ENCODE results near the gene UBE2Q2.
A peak's percentile ranks its signal among the peaks of the same experiment; 100 is the strongest.
"Not testable (repeated sequence)": the region's sequence is repeated elsewhere in the genome, so short reads cannot be mapped to it uniquely, and the experiment has no call there.

The UBE2Q2 gene

GRCh38 chr15:75842722-75843677, at the start of gene UBE2Q2:
Gene UBE2Q2, plus strand, starts transcription at chr15:75843447. Its CDS starts 220 bp downstream, at chr15:75843667.
- peak within 1 kb of the TSS; percentile 97 for H3K4me3 Mint-ChIP-seq
- peaks cover 46% of the 10 kb centered on the region for H3K4me1 Mint-ChIP-seq
- H3K36me3 Mint-ChIP-seq, result peaks cover 2% of the 10 kb centered on the region
- H3K9me3 Mint-ChIP-seq, result no peaks in the 10 kb centered on the region
- H3K27ac Mint-ChIP-seq, result peak within 1 kb of the TSS; percentile 95
- H3K27me3 Mint-ChIP-seq, result no peaks in the 10 kb centered on the region

- no peak overlapping the region for H3K4me3 Mint-ChIP-seq
- no peaks in the 10 kb centered on the region for H3K36me3 Mint-ChIP-seq
- H3K4me1 Mint-ChIP-seq, result no peaks in the 10 kb centered on the region
- H3K27me3 Mint-ChIP-seq, result peaks cover 16% of the 10 kb centered on the region
- H3K27ac Mint-ChIP-seq, result no peak overlapping the region
- no peaks in the 10 kb centered on the region for H3K9me3 Mint-ChIP-seq
These were observed 46.9 kb upstream of the UBE2Q2 start for GRCh38 chr15:75796321-75796720.

- H3K27ac Mint-ChIP-seq, H3K4me3 Mint-ChIP-seq, H3K36me3 Mint-ChIP-seq, H3K4me1 Mint-ChIP-seq, H3K9me3 Mint-ChIP-seq: not testable (repeated sequence)
- H3K27me3 Mint-ChIP-seq, result peaks cover 20% of the 10 kb centered on the region
These were observed 46.1 kb upstream of the UBE2Q2 start for GRCh38 chr15:75797146-75797545.

DNA sequence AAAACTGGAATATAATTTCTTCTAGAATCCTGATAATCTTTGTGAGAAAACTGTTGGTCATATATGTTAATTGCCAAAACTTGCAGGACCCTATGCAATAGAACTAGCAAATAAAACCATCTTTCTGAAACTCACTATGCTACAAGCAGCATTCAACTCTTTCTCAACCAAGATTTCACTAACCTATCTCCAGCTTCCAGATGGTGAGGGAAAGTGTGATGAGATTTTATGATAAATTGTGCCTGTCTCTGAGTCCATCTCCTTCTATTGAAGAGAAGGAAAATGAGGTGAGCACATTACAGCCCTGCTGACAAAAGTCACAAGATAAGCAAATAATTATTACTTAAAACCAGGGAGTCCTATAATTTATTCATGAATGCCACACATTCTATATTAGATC, 44.1 kb upstream of the UBE2Q2 start:
- peaks cover 17% of the 10 kb centered on the region for H3K27me3 Mint-ChIP-seq
- no peaks in the 10 kb centered on the region for H3K9me3 Mint-ChIP-seq
- H3K4me1 Mint-ChIP-seq, result peaks cover 8% of the 10 kb centered on the region
- H3K36me3 Mint-ChIP-seq, result no peaks in the 10 kb centered on the region
- no peak overlapping the region for H3K4me3 Mint-ChIP-seq
- H3K27ac Mint-ChIP-seq, result no peak overlapping the region

DNA sequence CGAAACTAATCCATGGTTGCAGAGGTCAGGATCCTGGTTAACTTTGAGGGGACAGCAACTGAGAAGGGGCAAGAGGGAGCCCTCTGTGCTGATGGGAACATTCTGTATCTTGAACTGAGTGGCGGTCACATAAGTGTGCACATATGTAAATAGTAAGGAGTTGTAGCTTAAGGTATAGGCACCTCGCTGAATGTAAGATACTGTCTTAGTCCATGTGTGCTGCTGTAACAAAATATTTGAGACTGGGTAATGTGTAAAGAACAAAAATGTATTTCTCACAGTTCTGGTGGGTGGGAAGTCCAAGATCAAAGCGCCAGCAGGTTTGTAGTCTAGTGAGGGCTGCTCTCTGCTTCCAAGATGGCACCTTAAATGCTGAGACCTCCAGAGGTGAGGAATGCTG, 42.8 kb upstream of the UBE2Q2 start:
- H3K36me3 Mint-ChIP-seq, H3K4me3 Mint-ChIP-seq, H3K4me1 Mint-ChIP-seq, H3K27ac Mint-ChIP-seq, H3K9me3 Mint-ChIP-seq: not testable (repeated sequence)
- H3K27me3 Mint-ChIP-seq, result peaks cover 17% of the 10 kb centered on the region

- Mint-ChIP-seq H3K36me3 (no peaks in the 10 kb centered on the region), H3K4me3 (peak overlapping the region; percentile 54), H3K27ac (no peak overlapping the region), H3K9me3 (no peaks in the 10 kb centered on the region), H3K4me1 (peaks cover 8% of the 10 kb centered on the region), H3K27me3 (peaks cover 17% of the 10 kb centered on the region)
These were observed 41.2 kb upstream of the UBE2Q2 start for GRCh38 chr15:75801859-75802593.

DNA sequence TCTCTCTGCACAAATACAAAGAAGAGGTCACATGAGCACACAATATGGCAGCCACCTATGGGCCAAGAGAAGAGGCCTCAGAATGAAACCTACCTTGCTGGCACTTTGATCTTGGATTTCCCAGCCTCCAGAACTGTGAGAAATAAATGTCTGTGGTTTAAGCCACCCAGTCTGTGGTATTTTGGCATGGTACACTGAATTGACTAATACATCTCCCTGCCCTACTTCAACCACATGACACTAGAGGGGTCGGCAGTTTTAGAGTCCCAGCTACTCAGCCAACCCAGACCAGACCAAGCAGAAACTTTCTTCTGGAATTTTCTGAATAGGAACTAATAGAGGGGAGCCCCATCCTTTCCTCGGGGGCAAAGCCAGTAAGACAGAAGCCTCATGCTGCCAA, 35.8 kb upstream of the UBE2Q2 start:
- not testable (repeated sequence) for H3K9me3 Mint-ChIP-seq, H3K27ac Mint-ChIP-seq, H3K4me3 Mint-ChIP-seq, H3K27me3 Mint-ChIP-seq, H3K36me3 Mint-ChIP-seq, H3K4me1 Mint-ChIP-seq

DNA sequence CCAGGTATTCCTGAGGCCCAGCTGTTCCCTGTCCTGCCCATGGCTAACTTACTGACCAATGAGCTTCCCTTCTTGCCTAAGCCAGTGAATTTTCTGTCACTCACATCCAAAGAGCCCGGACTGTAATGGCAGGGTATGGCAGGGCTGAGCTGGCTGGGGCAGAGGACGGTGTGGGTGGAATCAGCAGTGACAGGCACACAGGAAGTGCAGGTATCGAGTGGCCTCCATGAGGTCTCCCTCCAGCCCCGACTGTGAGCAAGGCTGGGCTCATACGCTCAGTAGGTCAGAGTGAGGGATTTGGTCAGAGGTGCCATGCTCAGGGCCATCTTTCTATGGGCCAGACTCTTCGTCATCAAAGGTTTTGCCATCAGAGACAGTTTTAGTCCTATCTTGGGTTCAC, 35.2 kb upstream of the UBE2Q2 start:
- H3K27me3 Mint-ChIP-seq, H3K36me3 Mint-ChIP-seq, H3K4me3 Mint-ChIP-seq, H3K27ac Mint-ChIP-seq, H3K4me1 Mint-ChIP-seq, H3K9me3 Mint-ChIP-seq: not testable (repeated sequence)

GRCh38 chr15:75808563-75808962, 34.7 kb upstream of the UBE2Q2 start:
- Mint-ChIP-seq H3K4me1 (no peaks in the 10 kb centered on the region), H3K9me3 (no peaks in the 10 kb centered on the region), H3K27me3 (no peaks in the 10 kb centered on the region), H3K4me3 (no peak overlapping the region), H3K27ac (no peak overlapping the region), H3K36me3 (no peaks in the 10 kb centered on the region)

DNA sequence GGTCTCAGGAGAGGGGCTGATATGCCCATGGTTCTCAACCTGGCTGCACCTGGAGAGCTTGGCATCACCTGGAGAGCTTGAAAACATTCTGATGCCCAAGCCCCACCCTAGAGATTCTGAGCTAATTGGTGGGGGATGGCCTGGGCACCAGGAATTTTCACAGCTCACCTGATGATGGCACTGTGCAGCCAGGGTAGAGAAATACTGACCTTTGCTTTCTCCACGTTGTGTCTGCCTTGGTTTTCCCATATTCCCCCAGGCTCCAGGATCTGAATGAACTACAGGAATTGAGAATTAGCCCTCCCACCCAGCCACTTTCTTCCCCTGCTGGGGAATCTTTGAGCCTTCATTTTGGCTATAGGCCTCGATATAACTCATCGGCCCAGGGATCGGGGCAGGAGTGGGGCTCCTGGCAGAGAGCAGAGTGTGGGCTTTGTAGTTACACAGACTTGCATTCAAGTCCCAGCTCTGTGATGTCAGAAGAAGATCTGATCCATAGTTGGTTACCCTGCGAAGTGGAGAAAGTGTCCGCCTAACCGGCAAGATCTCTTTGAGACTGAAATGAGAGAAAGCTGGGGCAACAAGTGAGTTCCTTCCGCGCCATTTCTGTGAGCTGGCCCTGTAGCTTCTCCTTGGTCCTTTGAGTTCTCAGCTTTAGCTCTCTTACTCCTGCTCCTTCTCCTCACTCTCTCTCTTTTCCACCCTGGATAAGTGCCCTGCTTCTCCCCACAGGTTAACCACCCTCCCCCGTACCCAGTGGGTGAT, 33.1 kb upstream of the UBE2Q2 start:
- Mint-ChIP-seq H3K27me3 (no peaks in the 10 kb centered on the region), H3K9me3 (no peaks in the 10 kb centered on the region), H3K36me3 (no peaks in the 10 kb centered on the region), H3K27ac (no peak overlapping the region), H3K4me3 (no peak overlapping the region), H3K4me1 (no peaks in the 10 kb centered on the region)

GRCh38 chr15:75810874-75811498, 32.3 kb upstream of the UBE2Q2 start:
- no peaks in the 10 kb centered on the region for H3K36me3 Mint-ChIP-seq
- H3K4me1 Mint-ChIP-seq, result no peaks in the 10 kb centered on the region
- no peak overlapping the region for H3K27ac Mint-ChIP-seq
- no peaks in the 10 kb centered on the region for H3K9me3 Mint-ChIP-seq
- H3K27me3 Mint-ChIP-seq, result no peaks in the 10 kb centered on the region
- H3K4me3 Mint-ChIP-seq, result no peak overlapping the region

DNA sequence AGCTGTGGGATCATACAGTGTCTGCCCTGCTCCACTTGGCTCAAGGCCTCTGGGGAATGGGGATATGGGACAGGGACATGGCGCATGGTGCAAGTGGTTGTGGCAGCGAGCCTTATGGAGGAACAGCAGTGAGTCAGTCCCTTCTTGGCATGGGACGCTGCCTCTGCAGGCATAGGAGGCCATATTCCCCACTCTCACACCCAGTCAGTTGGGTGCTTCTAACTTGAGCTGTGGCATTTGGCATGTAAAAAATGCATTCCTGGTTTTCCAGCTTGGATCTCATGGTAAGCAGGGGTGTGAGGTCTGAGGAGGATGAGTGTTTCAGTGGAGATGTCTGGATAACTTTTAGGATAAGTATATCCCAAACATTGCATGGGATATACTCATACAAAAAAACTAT, 31.6 kb upstream of the UBE2Q2 start:
- H3K9me3 Mint-ChIP-seq, result no peaks in the 10 kb centered on the region

GRCh38 chr15:75814794-75815193, 28.5 kb upstream of the UBE2Q2 start:
- H3K4me3 Mint-ChIP-seq, result no peak overlapping the region
- no peaks in the 10 kb centered on the region for H3K9me3 Mint-ChIP-seq
- no peaks in the 10 kb centered on the region for H3K36me3 Mint-ChIP-seq
- H3K4me1 Mint-ChIP-seq, result peaks cover 15% of the 10 kb centered on the region
- no peak overlapping the region for H3K27ac Mint-ChIP-seq
- H3K27me3 Mint-ChIP-seq, result no peaks in the 10 kb centered on the region

More for the DNA sequence above, 31.6 kb upstream of the UBE2Q2 start:
- Mint-ChIP-seq H3K36me3 (no peaks in the 10 kb centered on the region), H3K4me1 (peaks cover 6% of the 10 kb centered on the region), H3K27ac (no peak overlapping the region), H3K27me3 (no peaks in the 10 kb centered on the region), H3K4me3 (no peak overlapping the region)

DNA sequence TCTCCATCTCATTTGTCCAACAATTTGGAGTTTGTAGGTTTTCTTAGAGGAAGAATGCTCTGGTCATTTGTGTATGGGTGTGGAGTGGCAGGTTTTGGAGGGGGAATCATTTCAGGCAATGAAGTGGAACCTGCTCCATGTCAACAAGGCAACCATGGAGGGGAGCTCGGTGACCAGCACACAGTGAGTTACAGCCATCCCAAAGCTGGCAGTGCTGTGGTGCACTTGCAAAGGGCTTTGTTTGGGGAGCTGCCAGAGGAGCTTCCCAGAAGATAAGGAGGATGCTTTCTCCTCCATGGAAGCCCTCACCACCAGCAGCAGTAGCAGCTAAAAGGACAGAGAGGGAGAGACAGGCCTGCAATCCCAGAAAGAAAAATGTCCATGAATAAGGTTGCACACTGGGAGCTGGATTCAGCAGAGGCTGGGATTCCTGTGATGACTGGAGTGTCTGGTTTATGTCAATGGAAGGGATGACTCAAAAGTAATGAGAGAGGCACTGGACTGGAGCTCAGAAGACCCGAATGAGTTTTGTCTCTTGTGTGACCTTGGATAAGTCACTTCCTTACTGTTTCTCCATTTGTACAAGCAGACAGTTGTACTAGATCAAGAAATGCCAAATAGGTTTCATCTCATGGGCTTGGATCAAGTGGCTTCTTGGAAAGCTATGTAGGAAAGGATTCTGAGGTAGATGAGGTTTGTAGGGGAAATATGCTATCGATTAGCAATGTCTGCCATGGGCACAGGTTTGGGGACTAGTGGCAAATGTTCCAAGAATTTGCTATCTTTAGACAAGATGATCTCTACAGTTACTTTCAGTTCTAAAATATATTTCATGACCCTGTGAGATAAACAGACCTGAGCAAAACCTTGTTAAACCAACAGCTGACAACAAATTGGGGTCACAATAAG, 27.2 kb upstream of the UBE2Q2 start:
- H3K9me3 Mint-ChIP-seq, result no peaks in the 10 kb centered on the region
- H3K36me3 Mint-ChIP-seq, result no peaks in the 10 kb centered on the region
- no peak overlapping the region for H3K27ac Mint-ChIP-seq
- H3K27me3 Mint-ChIP-seq, result no peaks in the 10 kb centered on the region
- H3K4me1 Mint-ChIP-seq, result peaks cover 15% of the 10 kb centered on the region
- no peak overlapping the region for H3K4me3 Mint-ChIP-seq

All from activated naive CD4-positive, alpha-beta T cell treated with anti-CD3 and anti-CD28 coated beads, Interleukin-2, amount 50 U/mL, for 24 hours (primary cell).